AG04450 (cell line): ENCODE data around the gene RPTOR. TPM values are rescaled to one million over a fixed set of nuclear protein-coding genes. Genes with fewer than 3 reads are reported as not detected.

ENCODE experiments used
- CTCF ChIA-PET: fragments of 300-600, 350-600 bp; formaldehyde crosslinking; extraction: SDS; loops from one replicate; lab custom pipeline; 2022; ENCODE audit warnings: antibody characterized with exemption, inconsistent platforms; lab: Charles Lee
- POLR2A ChIA-PET: fragments of 350-600 bp; formaldehyde crosslinking; extraction: SDS; loops from one replicate; lab custom pipeline; 2021; ENCODE audit warnings: antibody characterized with exemption, inconsistent platforms; lab: Yijun Ruan, JAX
- DNase-seq: peaks from one replicate; pipeline ENCODE4 v3.0.0-alpha.2; 2011; ENCODE audit warnings: low read depth, low spot score
- H3K27ac ChIP-seq: one replicate; pipeline ENCODE4 v1.5.1; 2012; ENCODE audit warnings: low read depth, low read length, control low read depth
- H3K27me3 ChIP-seq: one replicate; pipeline ENCODE4 v1.6.0; 2012; ENCODE audit warnings: low read length; ENCODE audit not compliant: control insufficient read depth, insufficient read depth
- H3K4me3 ChIP-seq: 2 replicates; pipeline ENCODE4 v1.5.1; 2011; ENCODE audit warnings: mild to moderate bottlenecking, low read depth, low read length, control low read depth
- H3K9me3 ChIP-seq: 2 replicates; pipeline ENCODE4 v1.5.1; 2012; ENCODE audit warnings: low read length; ENCODE audit not compliant: control insufficient read depth, insufficient read depth
- CTCF ChIP-seq: IDR thresholded peaks from 2 replicates; pipeline ENCODE4 v1.5.1; 2011; ENCODE audit warnings: low read depth, low read length, control low read depth, inconsistent platforms
- polyA plus RNA-seq: library from polyadenylated mRNA; depleted of rRNA; stranded (reverse); fragments of >200 nt; gene quantifications from 2 replicates; pipeline ENCODE4 v1.2.3, GENCODE V29; 2011

Gene RPTOR
- polyA plus RNA-seq, 1 experiment = 6.2 TPM

GRCh38 chr17:80907281-80907680 is 362.6 kb downstream of the RPTOR start:
- H3K4me3 ChIP-seq = no peak overlapping the region
- H3K27me3 ChIP-seq = no peaks in the 10 kb centered on the region
- no peak for DNase-seq
- no peak overlapping the region for H3K27ac ChIP-seq
- ChIA-PET POLR2A (no interaction called here), CTCF (no interaction called here)
- H3K9me3 ChIP-seq = no peaks in the 10 kb centered on the region; the same call in 1 of the 2 replicates
- no peak for TF ChIP-seq CTCF

GRCh38 chr17:80908211-80908610 is 363.6 kb downstream of the RPTOR start:
- CTCF ChIA-PET = interaction anchor here (2.4 kb wide), 1 partner anchor 9 kb away, joined by 7 read pairs; no protein-coding TSS in a partner anchor
- no peak for TF ChIP-seq CTCF
- Histone ChIP-seq H3K4me3 (no peak overlapping the region), H3K27me3 (no peaks in the 10 kb centered on the region), H3K9me3 (no peaks in the 10 kb centered on the region; the same call in 1 of the 2 replicates), H3K27ac (no peak overlapping the region)
- POLR2A ChIA-PET = no interaction called here
- DNase-seq = no peak

- ChIA-PET POLR2A (no interaction called here), CTCF (interaction anchor here (2.4 kb wide), 1 partner anchor 10 kb away, joined by 7 read pairs; no protein-coding TSS in a partner anchor)
- TF ChIP-seq CTCF = no peak
- no peaks in the 10 kb centered on the region; the same call in 1 of the 2 replicates for H3K9me3 ChIP-seq
- DNase-seq = no peak
- no peaks in the 10 kb centered on the region for H3K27me3 ChIP-seq
- no peak overlapping the region for H3K4me3 ChIP-seq
- no peak overlapping the region for H3K27ac ChIP-seq
Measured at GRCh38 chr17:80908776-80909175, 364.1 kb downstream of the RPTOR start.

- Histone ChIP-seq H3K27me3 (no peaks in the 10 kb centered on the region), H3K27ac (no peak overlapping the region), H3K9me3 (peaks cover 8% of the 10 kb centered on the region), H3K4me3 (no peak overlapping the region)
- no peak for DNase-seq
- TF ChIP-seq CTCF = no peak
- ChIA-PET CTCF (interaction anchor here (2.4 kb wide), 1 partner anchor 10 kb away, joined by 7 read pairs; no protein-coding TSS in a partner anchor), POLR2A (no interaction called here)
Measured at GRCh38 chr17:80909635-80910034, 365.0 kb downstream of the RPTOR start.

GRCh38 chr17:80910043-80910442 is 365.4 kb downstream of the RPTOR start:
- ChIA-PET POLR2A (no interaction called here), CTCF (interaction anchor here (2.4 kb wide), 1 partner anchor 11 kb away, joined by 7 read pairs; no protein-coding TSS in a partner anchor)
- DNase-seq = no peak
- Histone ChIP-seq H3K27me3 (no peaks in the 10 kb centered on the region), H3K27ac (no peak overlapping the region), H3K9me3 (peaks cover 12% of the 10 kb centered on the region), H3K4me3 (no peak overlapping the region)
- TF ChIP-seq CTCF = no peak
